Measurements from ENCODE around the gene FRMD5.
"Not testable (repeated sequence)": the region's sequence is repeated elsewhere in the genome, so short reads cannot be mapped to it uniquely, and the experiment has no call there.

Gene FRMD5

GRCh38 chr15:43867096-43867495 is 328.0 kb downstream of the FRMD5 start:
- in situ Hi-C loops (cut with MboI; ENCODE audit: low sequenced_read_pairs) = no loop called here

GRCh38 chr15:43866636-43867035 is 328.4 kb downstream of the FRMD5 start:
- in situ Hi-C loops (cut with MboI; ENCODE audit: low sequenced_read_pairs) = not testable (repeated sequence)

GRCh38 chr15:43859546-43859945 is 335.5 kb downstream of the FRMD5 start:
- in situ Hi-C loops (cut with MboI; ENCODE audit: low sequenced_read_pairs) = no loop called here

GRCh38 chr15:43854801-43855200 is 340.3 kb downstream of the FRMD5 start:
- in situ Hi-C loops (cut with MboI; ENCODE audit: low sequenced_read_pairs) = no loop called here

- in situ Hi-C loops (cut with MboI; ENCODE audit: low sequenced_read_pairs) = no loop called here
Observed at GRCh38 chr15:43852607-43853006, 342.5 kb downstream of the FRMD5 start.

GRCh38 chr15:43851251-43851650 is 343.8 kb downstream of the FRMD5 start:
- in situ Hi-C loops (cut with MboI; ENCODE audit: low sequenced_read_pairs) = no loop called here

- in situ Hi-C loops (cut with MboI; ENCODE audit: low sequenced_read_pairs) = no loop called here
Observed at GRCh38 chr15:43845421-43845820, 349.6 kb downstream of the FRMD5 start.

- in situ Hi-C loops (cut with MboI; ENCODE audit: low sequenced_read_pairs) = not testable (repeated sequence)
Observed at GRCh38 chr15:43832485-43832884, 362.6 kb downstream of the FRMD5 start.

GRCh38 chr15:43831519-43832052 is 363.5 kb downstream of the FRMD5 start:
- in situ Hi-C loops (cut with MboI; ENCODE audit: low sequenced_read_pairs) = not testable (repeated sequence)

- in situ Hi-C loops (cut with MboI; ENCODE audit: low sequenced_read_pairs) = not testable (repeated sequence)
Observed at GRCh38 chr15:43830691-43831275, 364.3 kb downstream of the FRMD5 start.

- in situ Hi-C loops (cut with MboI; ENCODE audit: low sequenced_read_pairs) = not testable (repeated sequence)
Observed at GRCh38 chr15:43829951-43830540, 365.0 kb downstream of the FRMD5 start.

- in situ Hi-C loops (cut with MboI; ENCODE audit: low sequenced_read_pairs) = no loop called here
Observed at GRCh38 chr15:43828061-43828657, 366.9 kb downstream of the FRMD5 start.

GRCh38 chr15:43826508-43827341 is 368.3 kb downstream of the FRMD5 start, which contains the start of gene WDR76:
TSS of gene WDR76 (plus strand) at chr15:43827002. CDS start at chr15:43827033, 31 bp downstream.
- in situ Hi-C loops (cut with MboI; ENCODE audit: low sequenced_read_pairs) = no loop called here

GRCh38 chr15:43826029-43826507 is 369.0 kb downstream of the FRMD5 start:
- in situ Hi-C loops (cut with MboI; ENCODE audit: low sequenced_read_pairs) = no loop called here

GRCh38 chr15:43825305-43825704 is 369.8 kb downstream of the FRMD5 start:
- in situ Hi-C loops (cut with MboI; ENCODE audit: low sequenced_read_pairs) = not testable (repeated sequence)

GRCh38 chr15:43824302-43825246 is 370.5 kb downstream of the FRMD5 start, which contains the start of gene MFAP1:
TSS of gene MFAP1 (minus strand) at chr15:43824690. CDS start at chr15:43824569, 121 bp downstream.
- in situ Hi-C loops (cut with MboI; ENCODE audit: low sequenced_read_pairs) = no loop called here

- in situ Hi-C loops (cut with MboI; ENCODE audit: low sequenced_read_pairs) = no loop called here
Observed at GRCh38 chr15:43821505-43821904, 373.6 kb downstream of the FRMD5 start.
